Measurements from ENCODE around the gene HNRNPA3. TPM values are rescaled to one million over a fixed set of nuclear protein-coding genes. Genes with fewer than 3 reads are reported as not detected.
A peak's percentile ranks its signal among the peaks of the same experiment; 100 is the strongest.

HNRNPA3 gene
- total and polyA plus RNA-seq, 2 donors (not counting 3 experiments of a cell fraction or from before 2014, with no cell fraction given): 57.5 to 316 TPM

DNA sequence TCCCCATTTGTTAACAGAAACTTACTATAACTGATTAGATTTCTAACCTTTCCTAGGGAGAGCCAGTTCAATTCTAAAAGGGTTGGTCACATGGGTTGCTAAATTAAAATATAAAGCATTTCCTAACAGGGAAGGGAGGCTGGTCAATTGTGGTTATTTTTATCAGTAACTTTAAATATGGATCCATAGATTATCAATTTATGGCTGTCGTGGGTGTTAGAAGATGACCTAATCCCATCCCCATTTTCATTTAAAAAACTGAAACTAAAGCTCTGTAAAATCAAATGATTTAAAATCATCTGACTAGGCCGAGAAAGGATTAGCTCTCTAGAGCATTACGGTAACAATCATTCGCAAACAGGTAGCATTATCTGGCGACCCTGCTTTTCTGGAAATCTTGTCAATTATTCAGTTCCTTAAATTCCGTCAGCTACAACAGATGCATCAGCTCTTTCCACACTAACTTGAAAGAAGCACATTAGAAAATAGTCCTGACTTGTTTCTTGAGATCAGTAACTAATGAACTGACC, 953 bp upstream of the HNRNPA3 start:
- peak; percentile 22 for DNase-seq (ENCODE audit: low read depth, low spot score)
- no peaks in the 10 kb centered on the region for H3K27me3 ChIP-seq (ENCODE audit: control insufficient read depth in 2 of 2, insufficient read depth in 2 of 2, low read length in 2 of 2)
- dilution Hi-C loops (cut with MboI; ENCODE audit: extremely low pct_ligation_motif_present, low sequenced_read_pairs): no loop called here
- intact Hi-C loops (cut with micrococcal nuclease): loop anchor here (1.0 to 5.0 kb wide), 9 partner anchors 39 to 1081 kb away; no protein-coding TSS in a partner anchor
- peaks cover 21% of the 10 kb centered on the region for H4K20me1 ChIP-seq (replicated peaks; ENCODE audit: control insufficient read depth, extremely low read depth, insufficient read depth, low read length)
- peak overlapping the region; percentile 100 for H3K27ac ChIP-seq (ENCODE audit: insufficient read depth, low read depth, low read length)
- H2AFZ ChIP-seq (ENCODE audit: low read depth, low read length): peak overlapping the region; percentile 9
- peaks cover 47% of the 10 kb centered on the region for H3K79me2 ChIP-seq (ENCODE audit: control insufficient read depth, insufficient read depth, low read length)
- TF ChIP-seq, protein P1, sequence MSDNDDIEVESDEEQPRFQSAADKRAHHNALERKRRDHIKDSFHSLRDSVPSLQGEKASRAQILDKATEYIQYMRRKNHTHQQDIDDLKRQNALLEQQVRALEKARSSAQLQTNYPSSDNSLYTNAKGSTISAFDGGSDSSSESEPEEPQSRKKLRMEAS (IDR thresholded peaks at IDR 0.05; ENCODE audit: insufficient read depth, insufficient read length): no peak
- TF ChIP-seq FOS (IDR thresholded peaks at IDR 0.05; ENCODE audit: borderline replicate concordance, insufficient read depth, low read length) (no peak), POLR2AphosphoS5 (IDR thresholded peaks at IDR 0.05; ENCODE audit: insufficient read depth, low read depth, low read length) (no peak), MYC (IDR thresholded peaks at IDR 0.05; ENCODE audit: low read depth, low read length) (no peak)
- ChIA-PET POLR2A (interaction anchor here (0.5 to 1.7 kb wide), 4 partner anchors 47 to 63 kb away, joined by 4 to 12 read pairs (median 8); partner anchors contain the start of gene NFE2L2), CTCF (interaction anchor here (0.7 to 5.0 kb wide), 7 partner anchors 10 to 63 kb away, joined by 3 to 44 read pairs (median 5); no protein-coding TSS in a partner anchor)
- no peak for FAIRE-seq
- H3K36me3 ChIP-seq (ENCODE audit: control insufficient read depth in 2 of 2, extremely low read depth in 1 of 2, insufficient read depth in 2 of 2, low read length in 2 of 2): peaks cover 2 to 15% of the 10 kb centered on the region in 2 experiments
- H3K4me3 ChIP-seq (replicated peaks in 1 of 3; ENCODE audit: insufficient read depth in 1 of 3, low read depth in 1 of 3, low read length in 3 of 3): peak overlapping the region; percentile 41 to 90 (median 59)
- H3K4me2 ChIP-seq (ENCODE audit: insufficient read depth, low read length): peak overlapping the region; percentile 96
- H3K9me3 ChIP-seq (replicated peaks; ENCODE audit: control insufficient read depth, insufficient read depth, low read length): no peaks in the 10 kb centered on the region
- H3K9ac ChIP-seq (replicated peaks; ENCODE audit: extremely low read depth, insufficient read depth, low read length): peak overlapping the region; percentile 100
- peaks cover 33% of the 10 kb centered on the region for H3K4me1 ChIP-seq (ENCODE audit: control insufficient read depth, extremely low read depth, insufficient read depth, low read length)
- TSS peak; percentile 92 for BruUV-seq (replicated peaks)
- H3K9me1 ChIP-seq (replicated peaks; ENCODE audit: control insufficient read depth, extremely low read depth, insufficient read depth, low read length): no peaks in the 10 kb centered on the region

All from endothelial cell of umbilical vein (primary cell).